GM12874 (cell line): ENCODE measurements around the gene KRT6B.

Experiments used
- CTCF ChIP-seq: IDR thresholded peaks from 2 replicates; pipeline ENCODE4 v1.5.1; 2011; ENCODE audit warnings: low read depth, mild to moderate bottlenecking, control low read depth, low read length, moderate library complexity; ENCODE audit not compliant: insufficient read depth

The KRT6B gene

DNA sequence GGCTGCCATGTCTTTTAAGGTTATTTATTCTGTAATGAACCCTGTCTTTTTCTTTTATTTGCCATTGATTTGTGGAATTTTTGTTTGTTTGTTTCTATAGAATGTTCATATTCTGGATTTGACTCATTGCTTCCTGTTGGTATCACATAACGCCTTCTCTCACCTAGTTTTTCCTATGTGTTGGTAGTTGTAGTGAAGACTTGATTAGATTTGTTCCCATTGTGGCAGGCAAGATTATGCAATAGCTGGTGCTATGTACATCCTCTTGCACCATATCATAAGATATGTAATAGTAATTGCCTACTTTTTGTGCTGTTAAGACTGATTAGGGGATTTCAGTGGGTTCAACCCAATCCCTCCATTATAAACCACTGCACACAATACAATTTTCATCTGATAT lies 3.9 kb upstream of the KRT6B start:
- TF ChIP-seq CTCF: no peak

- TF ChIP-seq CTCF: no peak
These were observed 2.7 kb upstream of the KRT6B start for GRCh38 chr12:52454411-52455201.

DNA sequence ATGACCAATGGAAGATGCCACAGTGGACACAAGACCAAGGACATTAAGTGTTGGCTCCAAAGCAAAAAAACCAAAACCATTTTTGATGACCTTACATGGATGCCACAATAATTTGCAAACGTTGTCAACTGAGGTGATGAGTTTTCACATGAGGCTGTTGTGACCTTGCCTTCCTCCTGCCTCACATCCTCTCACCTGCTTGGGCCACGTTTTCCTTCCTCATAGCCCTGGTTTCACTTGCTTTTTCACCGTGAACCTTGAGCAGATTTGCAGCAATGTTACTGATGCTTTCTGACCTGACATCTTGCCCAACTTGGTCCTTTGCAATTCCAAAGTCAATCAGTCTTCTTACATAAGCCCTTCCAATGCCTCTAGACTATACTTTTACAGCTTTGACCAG lies 3.7 kb downstream of the KRT6B start:
- no peak for TF ChIP-seq CTCF

- no peak for TF ChIP-seq CTCF
These were observed 5.4 kb downstream of the KRT6B start for GRCh38 chr12:52446367-52447045.

DNA sequence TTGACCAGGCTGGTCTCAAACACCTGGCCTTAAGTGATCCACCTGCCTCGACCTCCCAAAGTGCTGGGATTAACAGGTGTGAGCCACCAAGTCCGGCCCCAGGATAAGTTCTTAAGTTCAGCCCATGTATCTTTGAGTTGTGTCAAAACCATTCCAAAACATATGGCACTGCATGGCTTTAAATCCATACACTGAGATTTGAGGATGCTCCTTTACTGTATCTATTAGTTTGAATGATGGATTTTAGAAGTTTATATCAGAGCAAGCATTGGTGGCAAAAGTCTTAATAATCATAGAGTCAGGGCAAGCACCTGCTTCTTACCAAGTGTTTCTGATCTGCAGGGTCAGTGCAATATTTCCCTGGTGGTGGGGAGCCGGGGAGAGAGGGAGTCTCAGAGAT lies 6.1 kb downstream of the KRT6B start:
- no peak for TF ChIP-seq CTCF

DNA sequence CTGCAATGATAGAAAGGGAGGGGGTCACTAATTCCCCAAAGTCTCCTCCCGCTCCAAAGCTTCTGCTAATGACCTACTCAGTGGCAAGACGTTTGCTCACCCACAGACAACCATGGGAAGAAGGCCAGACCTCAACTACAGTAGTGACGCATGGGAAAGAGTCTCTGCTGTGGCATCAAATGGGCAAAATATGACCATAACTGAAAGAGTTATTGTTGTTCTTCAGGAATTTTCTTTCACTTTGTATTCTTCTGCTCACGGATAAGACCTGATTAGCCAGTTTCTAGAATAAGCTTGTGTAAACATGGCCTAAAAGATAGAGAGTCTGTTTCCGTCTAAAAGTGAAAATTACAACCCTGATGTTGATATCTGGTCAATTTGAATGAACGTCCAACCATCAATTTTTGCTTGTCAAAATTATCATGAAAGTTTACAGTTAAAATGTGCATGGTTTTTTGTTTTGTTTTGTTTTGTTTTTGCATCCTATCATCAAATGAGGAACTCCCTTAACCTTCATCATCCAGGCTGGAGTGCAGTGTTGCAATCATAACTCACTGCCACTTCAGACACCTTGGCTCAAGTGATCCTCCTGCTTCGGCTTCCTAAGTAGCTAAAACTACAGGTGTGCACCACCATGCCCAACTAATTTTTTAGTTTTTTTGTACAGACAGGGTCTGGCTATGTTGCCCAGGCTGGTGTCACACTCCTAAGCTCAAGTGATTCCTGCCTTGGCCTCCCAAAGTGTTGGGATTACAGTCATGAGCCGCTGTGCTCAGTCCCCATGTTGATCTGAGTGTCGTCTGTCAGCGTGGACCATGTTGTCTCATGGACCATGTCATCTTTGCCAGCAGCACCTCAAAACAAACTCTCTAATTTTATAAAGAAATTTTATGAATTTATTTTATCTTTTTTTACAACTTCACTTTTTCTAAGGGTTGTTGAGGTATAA lies 7.0 kb downstream of the KRT6B start:
- TF ChIP-seq CTCF: no peak

DNA sequence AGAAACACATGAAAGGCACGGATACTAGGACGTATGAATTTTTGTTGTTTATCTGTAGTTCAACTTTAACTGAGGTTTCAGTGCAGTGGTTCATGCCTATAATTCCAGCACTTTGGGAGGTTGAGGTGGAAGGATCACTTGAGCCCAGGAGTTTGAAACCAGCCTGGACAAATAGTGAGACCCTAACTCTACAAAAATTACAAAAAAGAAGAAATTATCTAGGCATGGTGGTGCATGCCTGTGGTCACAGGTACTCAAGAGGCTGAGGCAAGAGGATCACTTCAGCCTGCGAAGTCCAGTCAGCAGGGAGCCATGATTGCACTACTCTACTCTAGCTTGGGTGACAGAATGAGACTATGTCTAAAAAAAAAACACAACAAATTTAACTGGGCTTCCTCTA lies 8.0 kb downstream of the KRT6B start:
- TF ChIP-seq CTCF: no peak
